Astrocyte (in vitro differentiated cells and primary cell): ENCODE results near the gene MYOD1. TPM values are rescaled to one million over a fixed set of nuclear protein-coding genes. Genes with fewer than 3 reads are reported as not detected.

Experiments
- DNase-seq: peaks from one replicate; pipeline ENCODE4 v3.0.0-alpha.2; 2010; ENCODE audit warnings: low read depth
- FAIRE-seq: peaks from 2 replicates; lab custom pipeline; 2011; peaks lifted over from hg19 to GRCh38; lab: Jason Lieb, UNC
- H2AFZ ChIP-seq: 2 replicates; pipeline ENCODE4 v1.6.0; 2012; ENCODE audit warnings: low read depth, low read length, inconsistent platforms
- H3K27ac ChIP-seq: 2 replicates; pipeline ENCODE4 v1.5.1; 2011; ENCODE audit warnings: low read depth, low read length, inconsistent platforms
- H3K27me3 ChIP-seq: 2 replicates; pipeline ENCODE4 v1.6.0; 2011; ENCODE audit warnings: low read length, inconsistent platforms; ENCODE audit not compliant: insufficient read depth
- H3K36me3 ChIP-seq: 2 replicates; pipeline ENCODE4 v1.5.1; 2011; ENCODE audit warnings: low read length, inconsistent platforms; ENCODE audit not compliant: insufficient read depth
- H3K4me1 ChIP-seq: 2 replicates; pipeline ENCODE4 v1.5.1; 2011; ENCODE audit warnings: low read length, inconsistent platforms; ENCODE audit not compliant: insufficient read depth
- H3K4me2 ChIP-seq: 2 replicates; pipeline ENCODE4 v1.6.0; 2012; ENCODE audit warnings: low read length, inconsistent platforms
- H3K4me3 ChIP-seq: 2 replicates; pipeline ENCODE4 v1.5.1; 2011; ENCODE audit warnings: low read depth, mild to moderate bottlenecking, low read length, inconsistent platforms; ENCODE audit not compliant: insufficient read depth
- H3K79me2 ChIP-seq: 2 replicates; pipeline ENCODE4 v1.6.0; 2012; ENCODE audit warnings: mild to moderate bottlenecking, low read length, inconsistent platforms; ENCODE audit not compliant: insufficient read depth
- H3K9ac ChIP-seq: 2 replicates; pipeline ENCODE4 v1.6.0; 2012; ENCODE audit warnings: mild to moderate bottlenecking, low read length, inconsistent platforms
- H3K9me3 ChIP-seq: 2 replicates; pipeline ENCODE4 v1.5.1; 2012; ENCODE audit warnings: low read depth, mild to moderate bottlenecking, low read length, inconsistent platforms; ENCODE audit not compliant: insufficient read depth
- H4K20me1 ChIP-seq: 2 replicates; pipeline ENCODE4 v1.6.0; 2012; ENCODE audit warnings: low read length, inconsistent platforms; ENCODE audit not compliant: insufficient read depth
- H3K27ac Mint-ChIP-seq: one replicate; pipeline ENCODE4 v1.8.0; 2021; ENCODE audit warnings: mild to moderate bottlenecking, mixed read lengths; ENCODE audit not compliant: unreplicated experiment
- H3K27me3 Mint-ChIP-seq: one replicate; pipeline ENCODE4 v1.8.0; 2021; ENCODE audit warnings: low read depth, mixed read lengths; ENCODE audit not compliant: unreplicated experiment
- H3K36me3 Mint-ChIP-seq: one replicate; pipeline ENCODE4 v1.8.0; 2021; ENCODE audit warnings: low read depth, mixed read lengths; ENCODE audit not compliant: unreplicated experiment
- H3K4me1 Mint-ChIP-seq: one replicate; pipeline ENCODE4 v1.8.0; 2021; ENCODE audit warnings: low read depth, mixed read lengths; ENCODE audit not compliant: unreplicated experiment
- H3K4me3 Mint-ChIP-seq: one replicate; pipeline ENCODE4 v1.8.0; 2021; ENCODE audit warnings: mild to moderate bottlenecking, moderate library complexity, mixed read lengths; ENCODE audit not compliant: unreplicated experiment
- H3K9me3 Mint-ChIP-seq: one replicate; pipeline ENCODE4 v1.8.0; 2021; ENCODE audit warnings: mild to moderate bottlenecking, mixed read lengths; ENCODE audit not compliant: unreplicated experiment
- CTCF ChIP-seq: IDR thresholded peaks from 2 replicates; pipeline ENCODE4 v1.5.1; 2011; ENCODE audit warnings: low read depth, mild to moderate bottlenecking, inconsistent platforms, low read length, moderate library complexity; ENCODE audit not compliant: insufficient read depth
- EZH2 ChIP-seq: IDR thresholded peaks from 2 replicates; pipeline ENCODE4 v1.6.1; 2012; ENCODE audit warnings: mild to moderate bottlenecking, low read length, inconsistent platforms; ENCODE audit not compliant: insufficient read depth
- total RNA-seq: library from RNA; stranded (reverse); gene quantifications from 2 replicates; pipeline ENCODE4 v1.2.1, GENCODE V29; 2021

Gene MYOD1
- total RNA-seq, 1 donor from 2014 or later = not detected

- H3K36me3 Mint-ChIP-seq = peaks cover 2% of the 10 kb centered on the region
- H4K20me1 ChIP-seq = peaks cover 14% of the 10 kb centered on the region
- H3K9me3 Mint-ChIP-seq = no peaks in the 10 kb centered on the region
- peaks cover 35% of the 10 kb centered on the region for H3K27me3 ChIP-seq
- H3K79me2 ChIP-seq = no peaks in the 10 kb centered on the region
- H3K27me3 Mint-ChIP-seq = peaks cover 43% of the 10 kb centered on the region
- H3K4me3 ChIP-seq = no peak overlapping the region
- no peak overlapping the region for H3K27ac Mint-ChIP-seq
- no peaks in the 10 kb centered on the region for H3K9me3 ChIP-seq
- peak overlapping the region; percentile 57 for H3K4me3 Mint-ChIP-seq
- FAIRE-seq (no peak), DNase-seq (peak; percentile 64)
- H3K36me3 ChIP-seq = no peaks in the 10 kb centered on the region
- no peaks in the 10 kb centered on the region for H3K4me1 ChIP-seq
- H2AFZ ChIP-seq = no peak overlapping the region
- peak overlapping the region; percentile 82 for H3K4me2 ChIP-seq
- no peak overlapping the region for H3K9ac ChIP-seq
- no peak for TF ChIP-seq EZH2
- TF ChIP-seq CTCF = no peak
- no peaks in the 10 kb centered on the region for H3K4me1 Mint-ChIP-seq
- no peak overlapping the region for H3K27ac ChIP-seq
Measured at GRCh38 chr11:17734986-17735817, 15.8 kb downstream of the MYOD1 start.

GRCh38 chr11:17735818-17736578 lies 16.6 kb downstream of the MYOD1 start:
- Histone ChIP-seq H3K4me2 (no peak overlapping the region), H3K27ac (no peak overlapping the region), H3K27me3 (peaks cover 35% of the 10 kb centered on the region), H2AFZ (peak overlapping the region; percentile 26), H3K79me2 (no peaks in the 10 kb centered on the region), H3K4me1 (no peaks in the 10 kb centered on the region), H4K20me1 (peaks cover 14% of the 10 kb centered on the region), H3K9ac (no peak overlapping the region), H3K9me3 (no peaks in the 10 kb centered on the region), H3K36me3 (no peaks in the 10 kb centered on the region), H3K4me3 (no peak overlapping the region)
- FAIRE-seq (no peak), DNase-seq (no peak)
- no peaks in the 10 kb centered on the region for H3K9me3 Mint-ChIP-seq
- H3K4me3 Mint-ChIP-seq = no peak overlapping the region
- H3K27me3 Mint-ChIP-seq = peaks cover 41% of the 10 kb centered on the region
- no peaks in the 10 kb centered on the region for H3K4me1 Mint-ChIP-seq
- H3K36me3 Mint-ChIP-seq = peaks cover 2% of the 10 kb centered on the region
- H3K27ac Mint-ChIP-seq = no peak overlapping the region
- TF ChIP-seq EZH2 = peak; percentile 96
- TF ChIP-seq CTCF = no peak
